Stimulated activated CD4-positive, alpha-beta T cell treated with anti-CD3 and anti-CD28 coated beads, Interleukin-1b, Interleukin-23, amount 100 ng/mL, for 4 hours (primary cell): ENCODE measurements around the gene PAX9.

Experiments
- DNase-seq, 2 donors: peaks; one replicate each; pipeline ENCODE4 v3.0.0-alpha.2; 2020; ENCODE audit warnings: low read depth in 2 of 2

PAX9 gene

DNA sequence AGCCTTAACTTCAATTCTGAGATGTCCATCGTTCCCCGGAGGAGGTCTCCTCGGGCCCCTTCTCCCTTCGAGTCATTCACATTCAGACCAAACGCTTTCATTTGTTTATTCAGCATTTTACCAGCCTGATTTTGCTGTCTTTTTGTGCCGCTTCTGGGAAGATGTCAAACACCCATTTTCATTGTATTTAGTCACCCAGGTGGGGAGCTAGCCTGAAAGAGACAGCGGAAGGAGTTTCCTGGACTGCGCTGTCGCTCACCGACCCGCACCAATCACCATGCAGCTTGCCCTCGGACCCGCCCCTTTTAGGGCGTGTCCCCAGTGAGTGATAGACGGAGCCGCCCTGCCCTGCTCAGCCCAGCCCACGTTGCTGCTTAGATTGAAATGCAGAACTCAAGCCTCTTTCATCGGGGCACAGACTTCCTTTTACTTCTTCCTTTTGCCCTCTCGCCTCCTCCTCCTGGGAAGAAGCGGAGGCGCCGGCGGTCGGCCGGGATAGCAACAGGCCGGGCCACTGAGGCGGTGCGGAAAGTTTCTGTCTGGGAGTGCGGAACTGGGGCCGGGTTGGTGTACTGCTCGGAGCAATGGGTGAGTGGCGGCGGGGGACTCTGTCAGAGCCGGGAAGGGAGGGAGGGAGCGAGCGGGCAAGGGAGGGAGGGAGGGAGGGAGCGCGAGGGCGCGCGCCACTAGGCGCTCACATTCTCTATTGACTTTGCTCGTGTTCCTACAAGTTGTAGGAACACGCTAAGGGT, at the start of gene PAX9:
PAX9 (plus strand) TSS at position 355 of the 752 bp plus-strand sequence; CDS start at position 585, 230 bp downstream.
- peak in 1 of 2 donors; percentile 23 for DNase-seq

DNA sequence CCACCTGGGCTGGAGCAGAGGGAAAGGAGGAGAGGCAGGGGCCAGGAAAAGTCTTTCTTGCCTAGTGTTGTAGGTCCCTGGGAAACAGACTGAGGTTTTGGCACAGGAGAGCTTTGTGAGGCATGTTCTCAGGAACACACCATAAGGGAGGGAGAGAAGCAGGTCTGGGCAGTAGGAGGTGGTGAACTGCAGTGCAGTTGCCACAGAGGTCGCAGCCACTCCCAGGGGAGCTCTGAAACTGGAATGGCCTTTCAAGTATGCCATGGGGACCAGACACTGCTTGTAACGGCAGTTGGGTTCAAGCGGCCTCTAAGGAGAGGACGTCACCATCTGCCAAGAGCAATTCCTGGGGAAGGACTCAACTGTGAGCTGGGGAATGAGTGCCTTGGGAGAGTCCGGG, 43.8 kb upstream of the PAX9 start:
- DNase-seq, result no peak

DNA sequence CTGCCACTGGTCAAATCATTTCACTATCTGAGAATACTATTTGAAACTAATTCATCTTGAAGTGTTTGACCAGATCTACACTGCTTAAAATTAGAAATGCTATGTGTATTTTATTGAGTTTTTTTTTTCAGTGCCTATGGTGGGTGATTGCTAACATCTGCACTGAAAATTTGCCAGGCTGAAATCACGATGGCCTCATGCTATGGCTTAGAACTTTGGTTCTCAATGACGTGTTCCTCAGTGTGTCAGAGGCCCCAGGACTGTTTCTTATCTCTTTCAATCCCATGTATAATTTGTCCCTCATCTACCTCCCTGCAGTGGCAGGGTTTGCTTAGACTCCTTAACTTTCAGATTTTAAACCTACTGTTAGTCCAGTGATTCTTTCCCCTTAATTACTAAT, 43.0 kb upstream of the PAX9 start:
- DNase-seq, result no peak

DNA sequence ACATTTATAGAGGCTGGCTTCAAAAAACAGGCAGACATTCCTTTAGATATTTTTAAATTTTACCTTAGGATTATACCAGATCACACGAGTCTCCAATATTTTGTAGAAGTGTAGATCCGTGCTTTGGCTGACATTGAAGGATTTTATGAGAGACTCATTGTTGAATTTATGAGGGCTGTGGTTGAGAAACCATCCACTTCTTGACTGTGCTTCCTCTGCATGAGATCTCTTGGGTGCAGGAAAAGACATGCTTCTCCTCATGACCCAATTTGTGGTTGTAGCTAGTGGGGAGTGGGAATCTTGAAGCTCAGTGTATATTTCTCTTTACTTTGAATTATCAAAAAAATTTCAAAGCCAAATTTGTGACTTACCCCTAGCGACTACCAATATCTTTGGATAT, 42.5 kb upstream of the PAX9 start:
- DNase-seq, result no peak

DNA sequence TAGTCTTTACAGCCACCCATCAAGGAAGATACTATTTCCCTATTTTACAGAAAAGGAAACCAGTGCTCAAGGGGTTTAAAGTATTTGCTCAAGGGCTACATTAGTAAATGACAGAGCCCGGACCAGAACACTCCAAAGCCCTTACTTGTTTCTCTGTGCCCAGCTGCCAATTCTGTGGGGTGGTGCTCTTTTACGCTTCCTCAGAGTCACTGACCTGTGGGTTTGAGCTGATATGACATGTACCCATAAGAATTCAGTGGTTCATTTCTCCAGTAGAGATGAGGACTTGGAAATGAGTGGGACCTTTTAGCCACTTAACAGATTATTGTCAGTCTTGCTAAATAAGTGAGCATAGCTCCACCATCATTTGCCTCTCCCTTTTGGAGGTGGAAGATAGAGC, 41.8 kb upstream of the PAX9 start:
- no peak for DNase-seq

DNA sequence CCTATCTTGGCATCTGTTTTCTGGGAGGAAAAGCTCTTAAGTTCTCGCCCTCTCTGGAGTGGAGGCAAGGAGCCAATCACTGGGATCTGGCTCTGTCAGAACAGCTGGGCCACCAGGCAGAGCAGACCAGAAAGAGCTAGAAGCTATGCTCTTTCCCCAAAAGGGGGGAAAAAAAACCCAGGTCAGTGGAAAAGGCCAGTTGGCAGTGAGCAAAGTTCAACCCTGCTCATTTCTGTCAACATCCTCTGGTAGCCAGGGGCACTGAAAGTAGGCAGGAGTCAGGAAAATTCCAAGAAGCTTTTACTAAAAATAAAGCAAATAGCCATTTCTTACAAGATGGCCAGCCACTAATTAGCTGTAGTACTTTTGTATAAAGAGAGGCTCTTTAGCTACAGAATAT, 36.6 kb upstream of the PAX9 start:
- DNase-seq, result no peak

DNA sequence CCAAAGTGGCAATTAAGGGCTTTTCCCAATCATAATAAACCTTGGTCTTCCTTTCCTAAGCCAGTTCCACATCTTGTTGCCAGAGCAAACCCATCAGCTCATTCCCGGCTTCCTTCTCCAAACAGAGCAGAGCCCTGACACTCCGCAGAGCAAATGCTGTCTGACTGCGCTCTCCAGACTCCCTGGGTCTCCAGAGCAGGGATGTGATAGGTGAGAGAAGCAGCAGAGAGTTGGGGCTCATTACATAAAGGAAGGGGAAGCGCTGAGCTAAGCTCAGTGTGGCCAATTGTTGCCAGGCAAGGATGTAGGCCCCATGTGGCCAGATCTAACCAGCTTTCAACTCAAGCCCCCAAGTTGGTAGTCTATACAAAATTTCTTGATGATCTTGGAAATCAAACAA, 36.2 kb upstream of the PAX9 start:
- DNase-seq, result no peak

DNA sequence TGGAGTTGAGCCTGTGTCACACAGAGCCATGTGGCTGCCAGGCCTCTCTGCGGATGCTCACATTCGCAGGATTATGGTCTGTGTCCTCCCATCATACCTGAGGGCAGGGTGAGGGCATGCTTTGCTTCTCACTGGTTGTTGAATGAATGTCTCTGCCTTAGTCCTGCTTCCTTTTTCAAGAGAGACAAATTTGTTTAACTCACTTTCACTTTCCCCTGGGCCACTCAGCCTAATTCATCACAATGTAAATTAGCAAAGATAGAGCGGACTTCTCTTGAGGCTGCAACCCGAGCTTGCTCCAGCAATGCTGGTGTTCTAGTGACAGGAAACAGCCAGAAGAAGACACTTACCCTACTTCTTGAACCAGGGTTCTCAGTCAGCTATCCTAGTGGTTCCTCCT, 35.5 kb upstream of the PAX9 start:
- no peak for DNase-seq

DNA sequence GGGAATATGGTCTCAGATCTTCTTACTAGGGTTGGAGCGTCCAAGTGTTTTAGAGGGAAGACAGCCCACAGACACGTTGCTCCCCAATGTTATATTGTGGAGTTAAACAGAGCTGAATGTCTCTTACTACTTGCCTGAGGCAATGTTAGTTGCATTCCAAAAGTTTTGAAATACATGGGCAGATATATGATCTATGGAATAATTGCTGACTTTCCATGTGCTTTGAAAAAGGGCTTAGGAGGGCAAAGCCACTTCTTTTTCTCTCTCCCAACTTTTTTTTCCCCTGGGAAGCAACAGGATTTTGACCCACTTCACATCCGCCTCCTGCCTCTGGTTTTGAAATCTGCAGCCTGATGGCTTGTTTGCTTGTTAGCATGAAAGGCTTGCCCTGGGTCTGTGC, 33.7 kb upstream of the PAX9 start:
- no peak for DNase-seq

DNA sequence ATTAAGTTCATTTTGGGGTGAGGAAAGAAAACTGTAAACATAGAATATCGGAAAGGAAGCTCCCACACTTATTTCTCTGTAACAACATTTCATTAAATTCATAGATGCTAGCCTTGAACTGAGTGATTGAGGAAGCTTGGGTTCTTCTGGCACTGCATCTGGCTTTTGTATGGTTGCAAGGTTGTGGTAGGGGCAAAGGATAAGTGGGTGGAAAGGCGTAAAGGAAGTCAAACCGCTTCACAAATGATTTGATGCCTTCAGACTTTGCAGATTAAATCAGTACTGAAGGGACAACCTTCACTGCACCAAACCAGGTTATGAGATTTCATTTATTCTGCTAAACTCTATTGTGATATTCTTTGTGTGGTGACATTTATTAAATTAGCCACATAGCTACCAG, 28.1 kb upstream of the PAX9 start:
- DNase-seq, result no peak

DNA sequence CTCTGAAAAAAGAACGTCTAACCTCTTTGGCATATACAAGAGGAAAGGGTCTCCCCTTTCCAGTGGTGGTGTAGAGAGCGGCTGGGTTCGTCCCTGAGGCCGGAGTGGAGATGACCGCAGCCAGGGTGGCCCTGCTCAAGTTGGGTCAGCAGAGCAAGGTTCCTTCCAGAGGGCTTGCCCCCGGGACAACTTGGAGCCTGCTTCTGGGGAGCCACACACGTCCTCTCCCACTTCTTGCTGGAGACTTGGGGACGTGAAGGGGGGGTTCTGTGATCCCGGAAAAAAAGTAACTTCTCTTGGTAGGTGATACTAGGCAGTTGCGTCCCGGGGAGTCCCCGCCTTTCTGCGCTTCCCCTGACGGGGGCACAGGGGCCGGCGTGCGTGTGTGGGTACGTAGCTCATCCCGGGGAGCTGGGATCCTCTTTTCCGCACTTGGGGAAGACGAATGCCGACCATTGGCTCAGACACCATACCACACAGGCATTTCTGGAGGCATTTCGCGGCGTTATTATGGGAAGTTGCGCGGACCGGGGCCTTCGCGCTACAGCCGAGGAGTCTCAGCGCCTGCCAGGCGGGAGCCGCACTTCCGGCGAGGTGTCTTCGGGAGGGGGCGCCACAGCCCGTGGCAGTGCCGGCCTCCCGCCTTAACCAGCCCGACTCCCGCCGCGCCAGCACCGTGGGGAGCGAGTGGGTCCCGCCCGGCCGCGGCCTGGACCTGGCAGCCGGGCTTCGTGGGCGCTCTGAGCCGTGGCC, 14.8 kb upstream of the PAX9 start:
- DNase-seq, result no peak

DNA sequence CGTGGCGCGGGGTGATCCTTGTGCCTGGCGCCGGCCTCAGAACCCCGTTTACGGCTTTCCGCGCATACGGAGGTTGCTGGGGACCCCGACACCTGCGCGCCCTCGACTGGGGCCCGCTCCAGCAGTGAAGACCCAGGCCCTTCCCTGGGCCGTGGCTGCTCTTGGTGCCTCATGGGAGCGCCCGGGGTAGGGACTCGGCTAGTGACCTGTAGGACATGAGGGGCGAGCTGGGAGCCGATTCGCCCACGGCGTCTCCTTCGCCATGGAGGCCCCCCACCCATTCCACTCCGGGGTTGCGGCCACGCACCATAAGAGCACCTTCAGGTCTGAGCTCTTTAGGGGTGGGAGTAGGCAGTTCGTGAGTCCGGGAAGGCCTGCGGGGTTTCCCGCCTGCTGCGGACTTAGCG, 14.2 kb upstream of the PAX9 start:
- DNase-seq, result no peak

DNA sequence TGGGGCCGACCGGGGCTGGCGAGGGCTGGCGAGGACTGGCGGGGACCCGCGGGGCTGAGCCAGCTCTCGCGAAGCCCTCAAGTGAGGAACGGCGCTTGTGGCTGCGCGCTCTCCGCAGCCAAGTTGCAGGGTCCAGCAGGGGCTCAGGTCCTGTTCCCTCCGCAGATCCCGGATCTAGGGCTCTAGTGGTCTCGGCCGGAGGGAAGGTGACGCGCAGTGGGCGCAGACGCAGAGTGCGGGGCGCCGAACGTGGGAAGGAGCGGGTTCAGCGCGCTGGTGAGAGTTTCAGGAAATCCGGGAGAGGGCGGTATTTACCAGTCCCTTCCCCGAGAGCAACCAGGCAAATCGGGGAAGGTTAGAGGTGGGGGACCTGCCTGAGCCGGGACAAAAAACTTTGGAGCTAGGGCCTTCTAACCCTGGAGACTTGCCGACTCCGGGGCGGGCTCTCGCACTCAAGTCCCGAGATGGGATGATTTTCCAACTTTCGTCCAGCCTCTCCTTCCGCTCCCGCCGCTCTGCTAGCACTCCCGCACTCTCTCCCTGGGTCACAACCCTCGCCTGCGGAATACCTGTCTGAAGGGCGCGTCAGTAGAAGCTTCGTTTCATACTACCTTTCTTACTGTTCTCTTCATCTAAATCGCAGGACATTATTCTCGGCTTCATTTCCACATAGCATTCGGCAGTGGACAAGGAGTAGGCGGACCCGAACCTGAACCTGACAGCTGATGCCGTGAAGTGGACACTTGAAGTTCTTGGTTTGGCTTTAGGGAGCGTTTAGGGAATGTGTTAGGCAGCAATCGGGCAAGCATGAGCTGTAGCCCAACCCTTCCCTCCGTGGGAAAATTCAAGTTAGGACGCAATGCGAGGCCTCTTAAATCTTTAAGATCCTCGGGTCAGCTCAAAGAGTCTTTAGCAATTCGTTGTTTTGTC, 13.6 kb upstream of the PAX9 start:
- no peak for DNase-seq

DNA sequence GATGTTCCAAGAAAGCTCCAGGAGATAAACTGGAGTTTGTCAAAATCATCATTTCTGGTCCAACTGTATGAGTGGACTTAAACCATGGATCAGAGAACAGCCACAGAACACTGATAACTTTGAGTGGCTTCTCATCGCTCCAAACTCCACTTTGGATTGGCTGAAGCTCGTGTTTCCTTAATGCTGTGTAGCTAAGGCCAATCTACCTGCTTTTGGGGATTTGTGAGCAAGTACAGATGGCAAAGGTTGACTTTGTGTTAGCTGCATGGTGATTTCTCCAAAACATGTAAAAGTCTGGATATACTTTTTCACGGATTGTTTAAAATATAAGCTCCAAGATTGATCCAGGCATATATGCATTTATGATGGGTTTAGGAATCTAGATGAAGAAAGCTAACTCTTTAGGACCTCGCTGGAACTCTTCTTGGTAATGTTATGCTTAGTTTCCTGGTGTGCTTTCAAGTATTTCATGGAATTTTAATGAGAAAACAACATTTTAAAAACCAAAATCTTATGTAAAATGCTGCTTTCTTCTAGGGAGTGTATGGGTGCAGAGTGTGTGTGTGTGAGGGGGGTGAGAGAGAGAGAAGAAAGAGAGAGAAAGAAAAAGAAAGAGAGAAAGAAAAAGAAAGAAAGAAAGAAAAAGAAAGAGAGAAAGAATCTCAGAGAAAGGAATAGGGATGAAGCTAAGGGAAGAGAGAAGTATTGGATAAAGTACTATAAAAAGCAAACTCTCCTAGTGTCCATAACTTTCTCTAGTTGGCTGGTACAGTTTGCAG, 11.6 kb upstream of the PAX9 start:
- DNase-seq, result no peak

DNA sequence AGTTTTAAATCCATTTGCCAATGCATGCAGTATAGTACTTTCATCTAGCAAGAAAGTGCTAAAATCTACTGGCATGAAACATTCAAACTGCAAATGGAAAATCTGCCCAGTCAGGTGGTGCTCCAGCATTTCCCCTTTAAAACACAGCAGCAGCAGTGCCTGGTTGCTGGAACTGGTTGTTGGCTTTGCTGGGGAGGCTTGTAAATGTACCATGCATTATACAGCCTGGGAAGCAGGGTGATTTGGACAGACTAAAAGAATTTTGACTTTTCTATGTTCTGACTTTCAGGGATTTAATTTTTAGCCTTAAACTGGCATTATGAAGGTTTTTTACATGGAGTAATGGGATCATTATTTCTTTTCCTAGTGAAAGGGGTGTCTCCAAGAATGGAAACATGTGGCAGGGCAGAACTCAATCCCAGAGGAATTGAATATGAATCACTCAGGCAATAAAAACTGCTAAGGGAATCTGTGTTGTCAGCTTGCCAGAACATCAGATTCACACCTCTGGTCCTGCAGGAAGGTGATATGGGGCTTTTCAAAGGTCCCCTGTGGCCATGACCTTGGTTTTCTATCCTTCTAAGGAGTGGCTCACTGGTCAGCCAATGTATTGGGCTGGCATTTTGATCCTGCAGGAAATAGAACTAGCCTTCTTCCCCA, 9.0 kb upstream of the PAX9 start:
- no peak for DNase-seq

DNA sequence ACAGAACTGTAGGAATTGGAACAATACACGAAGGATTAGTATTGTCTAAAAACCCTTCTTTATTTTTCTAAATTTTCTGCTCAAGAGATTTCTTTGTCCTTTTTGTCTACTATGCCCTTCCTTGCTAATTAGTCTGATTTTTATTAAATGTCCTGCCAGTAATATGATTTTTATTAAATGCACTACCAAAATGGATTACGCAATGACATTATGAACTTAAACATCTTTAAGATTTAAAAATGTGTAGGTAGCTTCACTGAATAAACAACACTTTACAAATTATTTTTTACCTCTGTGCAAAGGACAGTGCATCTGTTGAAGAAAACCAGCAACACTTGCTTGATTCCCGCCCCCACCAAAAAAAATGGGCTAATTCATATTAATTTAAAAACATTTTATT, 8.2 kb upstream of the PAX9 start:
- no peak for DNase-seq

DNA sequence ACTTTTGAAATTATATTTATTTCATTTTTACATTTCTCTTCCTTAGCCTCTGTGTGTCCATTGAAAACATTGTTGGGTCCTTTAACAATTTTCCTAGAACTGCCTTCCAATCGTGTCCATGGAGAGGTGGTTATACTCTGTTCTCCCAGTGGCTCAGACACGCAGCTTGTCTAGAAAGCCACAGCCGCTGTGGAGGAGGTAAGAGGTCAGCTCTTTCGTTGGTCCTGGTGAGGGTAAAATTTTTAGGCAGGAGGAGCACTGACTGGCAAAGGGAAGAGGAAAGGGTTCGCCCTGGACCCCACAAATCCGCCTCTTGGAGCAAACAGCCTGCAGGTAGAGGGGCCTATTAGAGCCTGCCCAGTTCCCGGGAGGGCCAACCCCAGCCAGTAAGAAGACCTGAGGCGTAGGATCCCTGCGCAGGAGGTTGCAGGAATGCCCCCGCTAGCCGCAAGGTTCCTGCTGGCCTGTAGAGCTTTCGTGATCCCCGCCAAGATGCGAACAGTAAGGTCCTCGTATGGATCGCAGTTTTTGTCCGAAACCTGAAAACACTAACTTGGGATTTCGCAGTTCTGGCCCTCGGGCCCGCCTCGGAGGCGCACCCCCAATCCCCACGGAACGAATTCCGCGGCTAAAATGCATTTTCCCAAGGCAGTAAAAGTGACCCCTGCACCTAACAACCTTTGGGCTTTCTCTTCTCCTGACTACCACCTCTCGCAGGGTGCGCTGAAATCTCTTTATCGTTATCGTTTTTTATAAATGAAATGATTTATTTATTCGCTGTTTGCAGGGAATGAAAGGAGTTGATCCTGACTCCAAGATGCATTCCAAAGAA, 7.5 kb upstream of the PAX9 start:
- no peak for DNase-seq

DNA sequence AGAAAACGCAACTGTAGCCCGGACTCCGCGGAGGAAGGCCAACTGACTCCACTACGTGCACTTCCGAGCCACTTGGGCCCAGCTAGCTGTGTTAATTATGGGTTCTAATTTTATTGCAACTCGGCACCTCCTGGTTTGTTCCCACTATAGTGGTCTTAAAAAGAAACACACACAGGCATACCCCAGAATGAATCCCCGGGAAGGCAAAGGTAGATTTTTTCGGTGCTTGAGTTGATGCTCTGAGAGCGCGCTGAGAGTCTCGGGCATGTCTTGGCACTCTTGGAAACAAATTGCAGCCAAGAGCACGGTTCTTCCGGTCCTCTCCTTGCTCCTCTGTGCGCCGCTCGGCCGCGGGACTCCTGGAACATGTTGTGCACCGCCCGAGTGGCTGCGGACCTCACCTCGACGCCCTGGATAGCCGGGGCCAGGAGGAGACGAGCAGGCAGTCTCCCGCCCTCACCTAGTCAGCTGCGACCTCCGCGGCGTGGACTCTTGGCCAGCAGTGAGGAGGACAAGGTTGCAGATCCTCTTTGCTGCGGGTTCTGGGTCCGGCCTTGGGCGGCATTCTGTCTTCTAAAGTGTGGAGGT, 6.8 kb upstream of the PAX9 start:
- no peak for DNase-seq

DNA sequence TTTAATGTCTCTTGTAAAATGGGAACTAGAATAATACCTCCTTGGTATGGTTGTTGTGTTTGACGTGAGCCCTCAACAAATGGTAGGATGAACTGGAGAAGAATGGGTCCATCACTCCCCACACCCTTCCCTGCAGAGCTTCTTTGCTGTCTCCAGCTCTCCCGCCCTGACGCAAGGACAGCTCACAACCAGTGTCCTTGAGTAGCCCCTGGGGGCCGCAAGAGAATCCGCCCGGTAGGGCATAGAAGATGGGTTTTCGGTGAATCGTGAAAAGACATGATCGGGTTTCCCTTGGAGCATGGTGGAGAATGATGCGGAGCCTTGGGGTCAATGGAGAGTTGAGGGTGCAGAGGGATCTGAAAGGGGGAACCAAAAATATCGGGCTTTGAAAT, 6.1 kb upstream of the PAX9 start:
- DNase-seq, result no peak
